HG03439 (cell line): ENCODE results near the gene RALGDS.

Experiments
- ATAC-seq: cut with Tn5 transposase; IDR thresholded peaks from one replicate; pipeline ENCODE4 v1.9.1; 2021; ENCODE audit warnings: mild to moderate bottlenecking, moderate library complexity; ENCODE audit not compliant: unreplicated experiment

Gene RALGDS

GRCh38 chr9:133108794-133109641 lies 12.0 kb downstream of the RALGDS start:
- no peak for ATAC-seq

GRCh38 chr9:133107961-133108793 lies 12.9 kb downstream of the RALGDS start:
- ATAC-seq = no peak

GRCh38 chr9:133107245-133107722 lies 13.8 kb downstream of the RALGDS start:
- ATAC-seq = no peak

GRCh38 chr9:133106511-133107244 lies 14.4 kb downstream of the RALGDS start:
- ATAC-seq = no peak

- no peak for ATAC-seq
Measured at GRCh38 chr9:133105461-133105770, 15.6 kb downstream of the RALGDS start.

GRCh38 chr9:133104718-133105460 lies 16.2 kb downstream of the RALGDS start:
- no peak for ATAC-seq

- no peak for ATAC-seq
Measured at GRCh38 chr9:133103987-133104505, 17.0 kb downstream of the RALGDS start.

- no peak for ATAC-seq
Measured at GRCh38 chr9:133103183-133103986, 17.7 kb downstream of the RALGDS start.

GRCh38 chr9:133102190-133103021 lies 18.6 kb downstream of the RALGDS start:
- no peak for ATAC-seq

GRCh38 chr9:133101356-133102189 lies 19.5 kb downstream of the RALGDS start:
- ATAC-seq = no peak

- ATAC-seq = no peak
Measured at GRCh38 chr9:133100506-133101355, 20.3 kb downstream of the RALGDS start.

- ATAC-seq = no peak
Measured at GRCh38 chr9:133099726-133100505, 21.1 kb downstream of the RALGDS start.

GRCh38 chr9:133098871-133099270 lies 22.2 kb downstream of the RALGDS start:
- no peak for ATAC-seq

GRCh38 chr9:133098104-133098754 lies 22.8 kb downstream of the RALGDS start:
- ATAC-seq = no peak

GRCh38 chr9:133094842-133095393 lies 26.1 kb downstream of the RALGDS start:
- ATAC-seq = no peak
